Subcutaneous adipose tissue (tissue), 4 donors: ENCODE measurements around the gene MLLT3. TPM values are rescaled to one million over a fixed set of nuclear protein-coding genes. Genes with fewer than 3 reads are reported as not detected.

ENCODE experiments used
- CTCF ChIP-seq: fragments of 450-650 bp; IDR thresholded peaks from one replicate; pipeline ENCODE4 v1.5.1; 2016; ENCODE audit warnings: low read depth, mild to moderate bottlenecking, control low read depth, antibody characterized with exemption, moderate library complexity
- total RNA-seq, 4 donors: library from RNA; depleted of rRNA; stranded (reverse); fragments of >200 nt; gene quantifications; one replicate each; pipeline ENCODE4 v1.1.0, GENCODE V29; 2016

Gene MLLT3
- total RNA-seq, 4 donors from 2014 or later = 10.2 to 15.3 (median 11.0) TPM

- TF ChIP-seq CTCF = no peak
Measured at GRCh38 chr9:20564650-20565049, 57.6 kb downstream of the MLLT3 start.

DNA sequence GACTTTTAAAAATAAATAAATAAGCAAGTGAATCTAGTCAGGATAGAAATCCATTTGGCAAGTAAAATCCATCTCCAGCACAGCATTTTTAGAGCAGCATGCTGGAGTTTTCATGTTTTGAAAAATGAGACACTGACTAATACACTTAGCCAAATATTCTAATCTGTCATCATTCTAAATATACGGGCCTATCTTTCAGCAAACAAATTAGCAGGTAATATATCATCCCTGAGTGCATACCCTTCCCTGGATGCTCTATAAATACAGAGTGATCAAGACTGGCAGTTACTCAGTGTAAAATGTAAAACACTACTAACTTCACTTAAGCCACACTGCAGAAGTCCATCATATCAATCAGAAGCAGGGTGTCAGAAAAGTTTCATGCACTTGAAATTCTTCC, 58.4 kb downstream of the MLLT3 start:
- no peak for TF ChIP-seq CTCF

DNA sequence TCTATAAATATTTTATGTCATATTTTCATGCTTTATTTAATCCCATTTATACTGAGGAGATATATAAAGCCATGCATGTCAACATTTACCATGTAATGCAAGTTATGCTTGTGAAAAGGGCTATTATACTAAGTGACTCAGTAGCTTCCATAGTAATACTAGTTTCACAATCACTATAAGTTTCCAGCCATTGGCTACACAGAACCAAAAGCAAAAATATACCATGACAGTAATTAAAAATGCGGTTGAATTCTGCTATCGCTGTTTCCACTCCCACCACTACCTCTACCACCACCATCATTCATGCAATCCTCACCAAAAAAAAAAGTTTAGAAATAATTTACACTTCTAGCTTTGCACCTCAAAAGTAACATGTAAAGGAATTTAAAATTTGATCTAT, 60.2 kb downstream of the MLLT3 start:
- no peak for TF ChIP-seq CTCF

GRCh38 chr9:20561531-20561930, 60.8 kb downstream of the MLLT3 start:
- no peak for TF ChIP-seq CTCF

GRCh38 chr9:20559231-20559890, 62.9 kb downstream of the MLLT3 start:
- TF ChIP-seq CTCF = no peak

GRCh38 chr9:20558566-20559016, 63.7 kb downstream of the MLLT3 start:
- TF ChIP-seq CTCF = no peak

GRCh38 chr9:20557890-20558565, 64.3 kb downstream of the MLLT3 start:
- no peak for TF ChIP-seq CTCF
